Endothelial cell of umbilical vein (primary cell): ENCODE results near the gene SART3. TPM values are rescaled to one million over a fixed set of nuclear protein-coding genes. Genes with fewer than 3 reads are reported as not detected.

Experiments used
- BruUV-seq: library from RNA; stranded (reverse); fragments of 400-500 nt; replicated peaks from 2 replicates; lab custom pipeline; 2021; lab: Mats Ljungman, UMichigan
- CTCF ChIA-PET: fragments of 300-600, 350-600 bp; sonication (Branson Sonifier 250); formaldehyde crosslinking; loops from one replicate; lab custom pipeline; 2021; ENCODE audit warnings: antibody characterized with exemption, inconsistent platforms; lab: Charles Lee
- POLR2A ChIA-PET: fragments of 300-600, 350-600 bp; sonication (Branson Sonifier 250); formaldehyde crosslinking; loops from one replicate; lab custom pipeline; 2021; ENCODE audit warnings: antibody characterized with exemption, inconsistent platforms; lab: Charles Lee
- DNase-seq: peaks from one replicate; pipeline ENCODE4 v3.0.0-alpha.2; 2011; ENCODE audit warnings: low read depth, low spot score
- FAIRE-seq: peaks from 2 replicates; lab custom pipeline; 2011; peaks lifted over from hg19 to GRCh38; lab: Jason Lieb, UNC
- H2AFZ ChIP-seq: 2 replicates; pipeline ENCODE4 v1.6.0; 2012; ENCODE audit warnings: low read depth, low read length, control low read depth, inconsistent platforms
- H3K27ac ChIP-seq: 2 replicates; pipeline ENCODE4 v1.5.1; 2011; ENCODE audit warnings: low read depth, mild to moderate bottlenecking, control low read depth, low read length, moderate library complexity; ENCODE audit not compliant: insufficient read depth
- H3K27me3 ChIP-seq, 2 experiments: 2 replicates each; pipeline versions ENCODE4 v1.6.0 to v1.6.1; 2011; ENCODE audit warnings: low read length in 2 of 2, mixed read lengths in 1 of 2; ENCODE audit not compliant: control insufficient read depth in 2 of 2, insufficient read depth in 2 of 2
- H3K36me3 ChIP-seq, 2 experiments: 2 replicates in 1 of 2; 3 replicates in 1 of 2; pipeline ENCODE4 v1.5.1; 2011; ENCODE audit warnings: low read length in 2 of 2, mild to moderate bottlenecking in 1 of 2, moderate library complexity in 1 of 2; ENCODE audit not compliant: control insufficient read depth in 2 of 2, insufficient read depth in 2 of 2; ENCODE audit errors: extremely low read depth in 1 of 2
- H3K4me1 ChIP-seq: 3 replicates; pipeline ENCODE4 v1.5.1; 2011; ENCODE audit warnings: mild to moderate bottlenecking, low read length; ENCODE audit not compliant: control insufficient read depth, insufficient read depth; ENCODE audit errors: extremely low read depth
- H3K4me2 ChIP-seq: 2 replicates; pipeline ENCODE4 v1.6.1; 2011; ENCODE audit warnings: low read length, control low read depth, mixed read lengths; ENCODE audit not compliant: insufficient read depth
- H3K4me3 ChIP-seq, 3 experiments: fragments of 200-600 bp in 1 of 3; sonication (generic), shearing (Covaris generic) in 1 of 3; replicated peaks in 1 of 3; 2 replicates each; pipeline ENCODE4 v1.5.1; 2011 to 2016; ENCODE audit warnings: control low read depth in 3 of 3, low read length in 3 of 3, mild to moderate bottlenecking in 2 of 3, inconsistent platforms in 1 of 3, low read depth in 1 of 3, moderate library complexity in 1 of 3; ENCODE audit not compliant: insufficient read depth in 1 of 3
- H3K79me2 ChIP-seq: 2 replicates; pipeline ENCODE4 v1.6.0; 2012; ENCODE audit warnings: low read length, inconsistent platforms; ENCODE audit not compliant: control insufficient read depth, insufficient read depth
- H3K9ac ChIP-seq: replicated peaks from 2 replicates; pipeline ENCODE3; 2011; ENCODE audit warnings: low read length, control low read depth; ENCODE audit not compliant: insufficient read depth; ENCODE audit errors: extremely low read depth
- H3K9me1 ChIP-seq: replicated peaks from 3 replicates; pipeline ENCODE4 v1.6.0; 2011; ENCODE audit warnings: mild to moderate bottlenecking, low read length; ENCODE audit not compliant: control insufficient read depth, insufficient read depth; ENCODE audit errors: extremely low read depth
- H3K9me3 ChIP-seq: replicated peaks from 2 replicates; pipeline ENCODE4 v1.5.1; 2012; ENCODE audit warnings: low read length, inconsistent platforms; ENCODE audit not compliant: control insufficient read depth, insufficient read depth
- H4K20me1 ChIP-seq: replicated peaks from 2 replicates; pipeline ENCODE3; 2011; ENCODE audit warnings: mild to moderate bottlenecking, low read length; ENCODE audit not compliant: control insufficient read depth, insufficient read depth; ENCODE audit errors: extremely low read depth
- CTCF ChIP-seq, 2 donors: IDR thresholded peaks; 1 replicate in 1 of 2; 2 replicates in 1 of 2; pipeline ENCODE4 v1.5.1; 2011; ENCODE audit warnings: low read length in 2 of 2, mild to moderate bottlenecking in 2 of 2, moderate library complexity in 2 of 2, control low read depth in 1 of 2, inconsistent platforms in 1 of 2, low read depth in 1 of 2; ENCODE audit not compliant: insufficient read depth in 1 of 2; ENCODE audit errors: extremely low read depth in 1 of 2
- GATA2 ChIP-seq: IDR thresholded peaks from 2 replicates; pipeline ENCODE4 v1.7.0; 2011; ENCODE audit warnings: low read depth, mild to moderate bottlenecking, moderate library complexity, mixed read lengths, low read length; ENCODE audit not compliant: insufficient read length, insufficient read depth
- JUN ChIP-seq: IDR thresholded peaks from 2 replicates; pipeline ENCODE4 v1.6.1; 2011; ENCODE audit warnings: borderline replicate concordance, low read depth; ENCODE audit not compliant: insufficient read length, insufficient read depth
- MAX ChIP-seq: IDR thresholded peaks from 2 replicates; pipeline ENCODE4 v1.6.1; 2011; ENCODE audit not compliant: insufficient read depth, insufficient read length
- MYC ChIP-seq: IDR thresholded peaks from one replicate; pipeline ENCODE4 v1.6.1; 2011; ENCODE audit warnings: mild to moderate bottlenecking, low read depth, low read length
- POLR2A ChIP-seq: IDR thresholded peaks from 2 replicates; pipeline ENCODE4 v1.6.1; 2012; ENCODE audit warnings: low read depth, mild to moderate bottlenecking, control low read depth, low read length
- dilution Hi-C: fragments of 300-500 bp; cut with MboI; formaldehyde crosslinking; loops from one replicate; pipeline ENCODE4 v1.15.0; 2019; ENCODE audit warnings: low sequenced_read_pairs; ENCODE audit not compliant: extremely low pct_ligation_motif_present
- intact Hi-C: fragments of 100-400 bp; cut with micrococcal nuclease; formaldehyde crosslinking; loops from one replicate; pipeline ENCODE4 v1.10.0; 2022
- polyA plus RNA-seq, 4 experiments: library from polyadenylated mRNA; depleted of rRNA in 3 of 4; stranded (reverse) in 3 of 4; unstranded in 1 of 4; fragments of >200 nt; gene quantifications; 2 replicates each; pipeline versions ENCODE4 v1.2.1 to v1.2.3, GENCODE V29; 2011 to 2012; ENCODE audit warnings: missing spikeins in 1 of 4
- total RNA-seq: library from RNA; stranded (reverse); gene quantifications from 2 replicates; pipeline ENCODE4 v1.2.3, GENCODE V29; 2021

Gene SART3
- total and polyA plus RNA-seq, 2 donors (not counting 3 experiments of a cell fraction or from before 2014, with no cell fraction given), result 13.9 to 50.7 TPM

- intact Hi-C loops, result no loop called here
- Histone ChIP-seq H3K9ac (no peak overlapping the region), H3K79me2 (no peaks in the 10 kb centered on the region), H4K20me1 (no peaks in the 10 kb centered on the region), H3K27ac (no peak overlapping the region), H3K27me3 (no peaks in the 10 kb centered on the region), H3K4me1 (no peaks in the 10 kb centered on the region), H3K4me3 (no peak overlapping the region), H3K36me3 (peaks cover 3 to 5% of the 10 kb centered on the region in 2 experiments), H3K9me3 (no peaks in the 10 kb centered on the region), H3K9me1 (no peaks in the 10 kb centered on the region), H3K4me2 (no peak overlapping the region), H2AFZ (no peak overlapping the region)
- no TSS peak for BruUV-seq
- no peak for FAIRE-seq
- no peak for DNase-seq
- dilution Hi-C loops, result no loop called here
- TF ChIP-seq POLR2A (no peak), JUN (no peak), MYC (no peak), CTCF (IDR thresholded peaks at IDR 0.05; ENCODE audit: extremely low read depth in 1 of 2, insufficient read depth in 1 of 2, low read depth in 1 of 2, low read length in 2 of 2) (no peak), MAX (no peak), GATA2 (no peak)
- ChIA-PET POLR2A (no interaction called here), CTCF (interaction anchor here (1.4 to 7.4 kb wide), 2 partner anchors 43 to 377 kb away, joined by 7 to 86 read pairs; no protein-coding TSS in a partner anchor)
Observed at GRCh38 chr12:108573317-108573716, 12.3 kb upstream of the SART3 start.
